GM12801 (cell line): Measurements from ENCODE around the gene CBFA2T3.

Source experiments
- TF ChIP-seq, protein P1 (sequence below): IDR thresholded peaks from one replicate; pipeline ENCODE4 v1.5.1; 2011; ENCODE audit warnings: control low read depth; ENCODE audit not compliant: insufficient read length; ENCODE audit errors: extremely low read depth

Gene CBFA2T3

DNA sequence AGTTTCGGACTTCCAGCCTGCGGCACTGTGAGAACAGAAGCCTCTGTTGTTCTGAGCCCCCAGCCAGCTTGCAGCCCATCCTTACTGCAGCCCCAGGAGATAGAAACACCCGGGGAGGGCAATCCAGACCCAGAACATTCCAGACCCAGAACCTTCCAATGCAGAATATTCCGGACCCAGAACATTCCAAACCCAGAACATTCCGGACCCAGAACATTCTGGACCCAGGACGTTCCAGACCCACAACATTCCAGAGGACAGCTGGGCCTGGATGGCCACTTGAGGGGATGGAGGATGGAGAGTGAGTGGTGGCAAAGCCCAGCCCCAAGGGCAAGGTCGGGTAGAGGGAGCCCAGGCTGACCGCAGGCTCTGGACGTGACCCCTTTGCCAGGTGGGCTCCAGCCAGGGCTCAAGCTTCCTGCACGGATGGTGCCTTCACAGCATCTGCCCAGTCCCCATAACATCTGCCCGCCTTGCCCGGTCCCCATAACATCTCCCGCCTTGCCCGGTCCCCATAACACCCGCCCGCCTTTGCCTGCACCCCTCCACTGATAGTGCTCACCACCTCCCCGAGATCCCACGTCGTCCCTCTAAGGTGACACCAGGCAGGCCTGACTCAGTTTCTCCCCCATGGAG lies 3.5 kb downstream of the CBFA2T3 start:
- TF ChIP-seq, protein P1, sequence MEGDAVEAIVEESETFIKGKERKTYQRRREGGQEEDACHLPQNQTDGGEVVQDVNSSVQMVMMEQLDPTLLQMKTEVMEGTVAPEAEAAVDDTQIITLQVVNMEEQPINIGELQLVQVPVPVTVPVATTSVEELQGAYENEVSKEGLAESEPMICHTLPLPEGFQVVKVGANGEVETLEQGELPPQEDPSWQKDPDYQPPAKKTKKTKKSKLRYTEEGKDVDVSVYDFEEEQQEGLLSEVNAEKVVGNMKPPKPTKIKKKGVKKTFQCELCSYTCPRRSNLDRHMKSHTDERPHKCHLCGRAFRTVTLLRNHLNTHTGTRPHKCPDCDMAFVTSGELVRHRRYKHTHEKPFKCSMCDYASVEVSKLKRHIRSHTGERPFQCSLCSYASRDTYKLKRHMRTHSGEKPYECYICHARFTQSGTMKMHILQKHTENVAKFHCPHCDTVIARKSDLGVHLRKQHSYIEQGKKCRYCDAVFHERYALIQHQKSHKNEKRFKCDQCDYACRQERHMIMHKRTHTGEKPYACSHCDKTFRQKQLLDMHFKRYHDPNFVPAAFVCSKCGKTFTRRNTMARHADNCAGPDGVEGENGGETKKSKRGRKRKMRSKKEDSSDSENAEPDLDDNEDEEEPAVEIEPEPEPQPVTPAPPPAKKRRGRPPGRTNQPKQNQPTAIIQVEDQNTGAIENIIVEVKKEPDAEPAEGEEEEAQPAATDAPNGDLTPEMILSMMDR = no peak

DNA sequence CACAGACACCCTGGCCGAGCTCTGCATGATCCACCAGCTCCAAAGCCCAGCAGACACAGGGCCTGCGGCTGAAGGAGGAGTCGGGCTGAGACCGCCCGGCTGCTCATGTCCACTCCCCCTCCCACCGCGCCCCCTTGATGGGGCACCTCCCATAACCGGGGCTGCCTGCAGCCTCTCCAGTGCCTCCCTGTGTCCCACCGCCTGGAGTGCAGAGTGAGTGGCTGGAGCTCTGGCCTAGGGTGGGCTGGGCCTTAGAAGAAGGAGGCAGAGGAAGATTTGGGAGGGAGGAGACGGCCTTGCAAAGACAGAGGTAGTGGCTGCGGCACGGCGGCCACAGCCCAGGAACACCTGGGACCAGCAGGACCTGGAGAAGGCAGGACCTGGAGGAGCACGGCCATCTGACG lies 4.0 kb downstream of the CBFA2T3 start:
- TF ChIP-seq, protein P1 = no peak

- TF ChIP-seq, protein P1 = no peak
Observed at GRCh38 chr16:88972349-88972748, 4.7 kb downstream of the CBFA2T3 start.

DNA sequence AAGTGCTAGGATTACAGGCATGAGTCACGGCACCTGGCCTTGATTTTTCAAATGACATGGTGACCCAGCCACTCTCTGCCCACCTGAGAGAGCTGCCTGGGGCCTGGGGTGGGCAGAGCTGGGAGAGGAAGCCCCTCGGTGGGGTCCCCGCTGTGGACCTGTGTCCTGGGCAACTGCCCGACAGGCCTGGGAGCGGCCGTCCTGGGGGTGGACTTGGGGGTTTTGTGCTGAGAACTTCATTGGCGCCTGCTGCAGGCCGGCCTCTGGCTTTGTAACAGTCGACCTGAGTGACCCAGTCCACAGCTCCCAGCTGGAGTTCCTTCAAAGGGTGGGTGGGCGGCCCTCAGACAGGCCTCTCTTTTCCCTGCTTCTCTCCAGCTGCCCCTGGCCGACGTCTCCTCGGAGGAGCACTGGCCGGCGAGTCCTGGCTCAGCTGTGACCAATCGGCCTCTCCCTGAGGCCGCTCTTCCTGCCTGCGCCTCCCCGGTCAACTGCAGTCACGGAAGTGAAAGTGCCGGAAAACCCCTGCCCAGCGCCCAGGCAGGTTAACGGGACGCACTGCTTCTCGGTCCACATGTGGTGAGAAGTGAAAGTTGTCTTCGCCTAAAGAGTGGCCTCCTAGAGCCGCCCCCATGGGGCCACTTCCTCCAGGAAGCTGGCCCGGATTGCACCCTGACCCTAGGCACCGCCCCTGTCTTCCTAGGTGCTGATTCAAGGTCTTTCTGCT lies 5.5 kb downstream of the CBFA2T3 start:
- TF ChIP-seq, protein P1 = no peak

GRCh38 chr16:88970539-88971065 lies 6.4 kb downstream of the CBFA2T3 start:
- TF ChIP-seq, protein P1 = no peak

- TF ChIP-seq, protein P1 = no peak
Observed at GRCh38 chr16:88970050-88970449, 7.0 kb downstream of the CBFA2T3 start.

GRCh38 chr16:88969361-88969831 lies 7.6 kb downstream of the CBFA2T3 start:
- TF ChIP-seq, protein P1 = no peak
